ENCODE data around the gene RNASE7.
"Not testable (repeated sequence)": the region's sequence is repeated elsewhere in the genome, so short reads cannot be mapped to it uniquely, and the experiment has no call there.

The RNASE7 gene

GRCh38 chr14:20998674-20999366 lies 43.3 kb upstream of the RNASE7 start, which contains the start of gene SLC39A2:
TSS of gene SLC39A2 (plus strand) at chr14:20999293. CDS start at chr14:20999447, 154 bp downstream.
- Histone ChIP-seq H3K36me3 (peaks cover 36 to 40% (median 38%) of the 10 kb centered on the region in 3 donors), H3K27ac (peak within 1 kb of the TSS; percentile 14 to 52), H3K4me1 (peaks cover 0 to 7% (median 3%) of the 10 kb centered on the region in 4 donors), H3K4me3 (no peak within 1 kb of the TSS), H3K27me3 (no peaks in the 10 kb centered on the region), H3K9me3 (no peaks in the 10 kb centered on the region)
- peak; percentile 68 to 79 for DNase-seq
- intact Hi-C loops (cut with DNase I; ENCODE audit: low total_unique reads): no loop called here
- no peak for TF ChIP-seq CTCF (IDR thresholded peaks at IDR 0.05)

GRCh38 chr14:20999591-20999990 lies 42.6 kb upstream of the RNASE7 start:
- Histone ChIP-seq H3K4me3 (no peak overlapping the region), H3K36me3 (peaks cover 28 to 32% (median 30%) of the 10 kb centered on the region in 3 donors), H3K27ac (no peak overlapping the region), H3K9me3 (no peaks in the 10 kb centered on the region), H3K27me3 (no peaks in the 10 kb centered on the region), H3K4me1 (peaks cover 0 to 7% (median 3%) of the 10 kb centered on the region in 4 donors)
- intact Hi-C loops (cut with DNase I; ENCODE audit: low total_unique reads): no loop called here
- no peak for TF ChIP-seq CTCF (IDR thresholded peaks at IDR 0.05)
- DNase-seq: no peak

- no peaks in the 10 kb centered on the region for H3K27me3 ChIP-seq
- no peak for TF ChIP-seq CTCF (IDR thresholded peaks at IDR 0.05)
- no peak overlapping the region for H3K27ac ChIP-seq
These were observed 40.9 kb upstream of the RNASE7 start for GRCh38 chr14:21001218-21001617.

GRCh38 chr14:21003788-21004346 lies 38.3 kb upstream of the RNASE7 start:
- Histone ChIP-seq H3K4me1 (peaks cover 0 to 6% (median under 1%) of the 10 kb centered on the region in 4 donors), H3K36me3 (no peaks in the 10 kb centered on the region), H3K27ac (no peak overlapping the region), H3K27me3 (no peaks in the 10 kb centered on the region), H3K4me3 (no peak overlapping the region), H3K9me3 (no peaks in the 10 kb centered on the region)
- no peak for DNase-seq
- TF ChIP-seq CTCF (IDR thresholded peaks at IDR 0.05): no peak
- intact Hi-C loops (cut with DNase I; ENCODE audit: low total_unique reads): no loop called here

More at GRCh38 chr14:21001218-21001617, 40.9 kb upstream of the RNASE7 start:
- H3K4me1 ChIP-seq: peaks cover 0 to 7% (median 3%) of the 10 kb centered on the region in 4 donors
- DNase-seq: no peak
- intact Hi-C loops (cut with DNase I; ENCODE audit: low total_unique reads): no loop called here
- no peaks in the 10 kb centered on the region for H3K9me3 ChIP-seq
- H3K36me3 ChIP-seq: peaks cover 12 to 16% (median 14%) of the 10 kb centered on the region in 3 donors
- H3K4me3 ChIP-seq: no peak overlapping the region

DNA sequence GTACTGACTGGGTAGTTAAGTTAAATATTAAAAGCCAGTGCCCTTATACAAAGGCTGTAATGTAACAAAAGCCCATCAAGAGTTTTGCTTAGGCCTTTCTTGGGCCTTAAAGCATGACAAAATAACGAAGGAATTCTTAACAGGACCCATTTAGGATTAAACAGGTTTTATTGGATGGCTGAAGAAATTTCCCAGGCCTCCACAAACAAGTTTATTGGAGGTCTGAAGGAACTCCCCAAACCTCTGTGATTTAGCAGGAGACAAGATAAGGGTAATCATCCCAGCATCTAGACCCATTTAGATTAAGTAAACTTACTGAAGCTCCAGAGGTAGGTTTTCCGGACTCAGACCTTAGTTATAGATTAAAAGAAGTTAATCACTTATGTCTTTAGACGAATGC lies 32.4 kb upstream of the RNASE7 start:
- H3K27me3 ChIP-seq; H3K9me3 ChIP-seq; H3K4me3 ChIP-seq; H3K4me1 ChIP-seq; DNase-seq; H3K27ac ChIP-seq; H3K36me3 ChIP-seq; intact Hi-C loops (cut with DNase I; ENCODE audit: low total_unique reads): not testable (repeated sequence)

- Histone ChIP-seq H3K27me3 (no peaks in the 10 kb centered on the region), H3K4me3 (no peak overlapping the region), H3K4me1 (peaks cover 0 to 6% (median 0%) of the 10 kb centered on the region in 4 donors), H3K36me3 (no peaks in the 10 kb centered on the region), H3K9me3 (no peaks in the 10 kb centered on the region), H3K27ac (no peak overlapping the region)
- TF ChIP-seq CTCF (IDR thresholded peaks at IDR 0.05): no peak
- intact Hi-C loops (cut with DNase I; ENCODE audit: low total_unique reads): no loop called here
- no peak for DNase-seq
These were observed 31.0 kb upstream of the RNASE7 start for GRCh38 chr14:21011136-21011535.
